NK-92 treated with Interleukin-12 subunit alpha and Interleukin-12 subunit beta, amount 100 ng/mL, for 24 hours (cell line): Measurements from ENCODE around the gene MKS1.

Experiments
- DNase-seq: peaks from one replicate; lab custom pipeline; 2025; lab: John Stamatoyannopoulos, UW

Gene MKS1

DNA sequence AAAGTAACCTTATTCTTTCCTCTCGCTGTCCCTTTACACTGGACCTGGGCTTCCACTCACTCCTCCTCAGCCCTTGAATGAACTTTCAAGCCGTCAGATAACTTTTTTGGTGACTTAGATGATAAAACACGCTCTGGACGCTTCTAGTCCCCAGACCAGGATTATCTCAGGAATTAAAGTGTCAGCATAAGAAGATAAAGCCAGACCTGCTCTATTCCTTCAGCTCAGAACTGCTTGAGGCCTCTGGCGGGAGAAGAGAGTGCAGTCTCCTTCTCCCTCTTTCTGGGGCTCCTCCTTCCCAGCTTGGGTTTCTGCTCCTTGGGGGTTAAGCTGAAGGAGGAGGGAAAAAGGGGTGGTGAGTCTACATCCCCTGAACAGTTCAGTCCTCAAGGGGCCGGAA is 25.9 kb upstream of the MKS1 start:
- DNase-seq: no peak

DNA sequence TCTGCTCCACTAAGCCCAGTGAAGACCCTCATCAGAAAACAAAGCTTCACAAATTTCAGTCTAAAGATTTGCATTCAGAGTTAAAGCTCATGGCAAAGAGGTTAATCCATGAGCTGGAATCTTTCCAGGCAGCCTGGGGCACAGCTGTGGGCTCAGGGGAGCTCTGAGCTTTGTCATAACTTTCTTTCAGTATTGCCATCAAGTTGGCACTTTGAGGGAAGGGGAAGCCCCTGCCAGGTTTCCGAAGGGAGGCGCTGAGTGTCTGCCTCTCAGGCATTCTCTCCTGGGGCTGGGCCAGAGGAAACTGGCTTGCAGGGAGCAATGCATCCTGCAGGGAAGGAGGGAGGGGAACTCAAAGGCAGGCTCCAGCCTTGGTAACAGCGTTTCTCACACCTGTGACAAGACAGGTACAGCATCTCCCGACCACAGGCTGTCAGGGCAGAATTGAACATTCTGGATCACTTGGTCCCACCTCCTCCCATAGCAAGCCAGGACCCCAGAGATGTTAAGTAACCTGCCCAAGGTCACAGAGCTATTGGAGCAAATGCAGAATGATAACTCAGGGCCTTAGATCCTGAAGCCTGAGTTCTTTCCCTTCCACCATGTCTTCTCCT is 23.2 kb upstream of the MKS1 start:
- DNase-seq: no peak

DNA sequence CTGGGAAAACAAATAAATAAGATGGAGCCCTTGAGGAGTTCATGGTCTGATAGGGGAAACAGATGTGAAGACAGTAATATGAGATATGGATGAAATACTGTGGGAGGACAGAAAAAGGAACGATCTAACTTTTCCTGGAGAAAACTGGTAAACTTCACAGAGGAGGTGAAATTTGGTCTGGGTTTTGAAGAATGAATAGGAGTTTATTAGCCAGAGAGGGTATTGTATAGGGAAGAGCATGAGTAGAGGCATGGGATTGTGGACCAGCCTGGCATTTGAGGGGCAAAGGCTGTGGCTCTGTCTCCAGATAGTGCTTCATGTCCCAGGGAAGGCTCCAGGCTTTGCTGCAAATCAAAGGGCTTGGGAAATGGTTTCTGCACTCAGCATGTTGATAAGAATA is 20.9 kb upstream of the MKS1 start:
- no peak for DNase-seq

DNA sequence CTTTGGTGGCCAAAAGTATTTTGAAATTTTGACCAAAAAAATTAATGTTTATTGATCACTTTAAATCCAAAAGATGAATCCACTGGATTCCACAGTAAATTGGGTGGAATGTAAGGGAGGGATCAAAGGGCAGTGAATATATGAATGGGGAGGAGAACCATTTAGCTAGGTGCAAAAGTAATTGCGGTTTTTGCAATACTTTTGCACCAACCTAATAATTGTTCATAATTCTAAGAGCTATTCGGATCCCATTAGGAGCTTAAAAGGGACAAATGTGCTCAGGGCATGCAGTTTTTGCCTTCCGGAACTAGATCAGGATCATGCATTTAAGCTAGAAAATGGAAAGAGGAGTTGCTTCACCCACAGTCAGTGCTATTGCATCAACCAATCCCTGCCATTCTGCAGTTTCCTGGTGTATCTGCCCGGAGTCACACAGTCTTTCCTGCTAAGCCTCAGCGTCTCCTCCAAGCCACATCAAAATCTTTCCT is 19.1 kb upstream of the MKS1 start, which contains the start of gene LPO:
LPO (plus strand) TSS at position 438 of the 488 bp plus-strand sequence. CDS start 4,396 bp downstream, outside the sequence.
- DNase-seq: no peak

DNA sequence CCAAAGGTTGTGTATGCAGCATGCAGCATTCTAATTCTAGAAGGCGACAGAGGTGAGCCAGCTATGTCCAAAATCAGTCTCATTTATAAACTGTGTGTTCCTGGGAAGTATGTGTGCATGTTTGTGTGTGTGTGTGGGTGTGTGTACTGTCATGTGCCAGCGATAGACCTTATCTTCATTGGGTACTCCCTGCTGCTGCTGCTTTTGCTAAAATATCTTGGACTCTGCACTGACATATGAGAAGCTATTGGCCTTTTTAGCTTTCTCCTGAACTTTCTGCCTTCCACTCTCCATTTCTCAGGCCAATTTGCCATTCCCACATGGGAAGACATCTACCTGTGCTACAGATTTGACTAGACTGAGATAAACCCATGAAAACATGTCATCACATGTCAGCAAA is 17.3 kb upstream of the MKS1 start:
- no peak for DNase-seq

DNA sequence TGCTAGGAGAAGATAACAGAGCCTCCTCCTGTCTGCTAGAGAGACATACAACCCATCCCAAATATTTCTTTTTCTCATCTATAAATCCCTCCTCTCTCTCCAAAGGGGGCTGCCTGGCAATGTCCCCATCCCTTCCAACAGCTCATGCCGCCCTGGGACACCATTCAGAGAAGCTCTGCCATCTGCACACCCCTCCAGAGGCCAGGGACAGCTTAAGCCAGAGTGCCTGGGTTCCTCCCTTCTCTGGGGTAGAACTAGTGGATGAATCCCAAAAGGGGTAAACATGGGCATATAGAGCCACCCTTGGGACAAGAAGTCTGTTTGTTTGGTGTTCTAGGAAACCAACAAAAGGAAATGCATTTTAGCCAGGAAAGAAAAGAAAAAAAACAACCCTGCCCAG is 16.8 kb upstream of the MKS1 start:
- DNase-seq: no peak

DNA sequence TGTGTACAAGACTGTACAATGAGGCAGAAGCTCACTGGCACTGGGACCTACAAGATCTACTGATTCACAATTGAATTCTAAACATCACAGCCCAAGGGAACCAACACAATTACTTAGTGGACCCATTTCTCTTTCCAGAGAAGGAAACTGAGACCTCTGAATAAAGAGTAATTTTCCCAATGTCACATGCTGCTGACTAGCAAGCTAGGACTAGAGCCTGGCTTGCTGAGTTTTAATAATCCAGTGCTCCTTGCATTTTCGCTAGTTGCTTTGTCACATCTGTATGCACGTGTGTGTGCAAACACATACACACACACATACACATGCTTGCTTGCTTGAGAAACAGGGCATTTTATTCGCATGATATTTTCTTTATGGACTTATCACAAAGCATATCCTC is 15.5 kb upstream of the MKS1 start:
- DNase-seq: no peak

DNA sequence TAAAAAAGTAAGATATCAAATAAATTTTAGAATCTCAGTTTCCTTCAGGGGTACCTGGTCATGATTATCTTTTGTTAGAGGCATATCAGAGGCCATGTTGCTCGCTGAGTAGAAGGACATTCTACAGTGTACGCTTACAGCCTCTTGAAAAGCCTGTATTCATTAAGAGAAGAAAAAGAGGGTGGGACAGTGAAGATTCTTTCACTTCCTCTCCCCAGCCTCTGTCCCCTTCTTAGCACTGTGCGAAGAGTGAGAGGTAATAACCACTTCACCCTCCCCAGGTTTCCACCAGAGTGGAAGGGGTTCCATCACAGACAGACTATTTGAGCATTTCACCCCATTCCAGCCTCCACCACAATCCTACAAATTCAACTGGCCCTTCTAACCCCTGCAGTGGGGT is 14.5 kb upstream of the MKS1 start:
- DNase-seq: no peak

DNA sequence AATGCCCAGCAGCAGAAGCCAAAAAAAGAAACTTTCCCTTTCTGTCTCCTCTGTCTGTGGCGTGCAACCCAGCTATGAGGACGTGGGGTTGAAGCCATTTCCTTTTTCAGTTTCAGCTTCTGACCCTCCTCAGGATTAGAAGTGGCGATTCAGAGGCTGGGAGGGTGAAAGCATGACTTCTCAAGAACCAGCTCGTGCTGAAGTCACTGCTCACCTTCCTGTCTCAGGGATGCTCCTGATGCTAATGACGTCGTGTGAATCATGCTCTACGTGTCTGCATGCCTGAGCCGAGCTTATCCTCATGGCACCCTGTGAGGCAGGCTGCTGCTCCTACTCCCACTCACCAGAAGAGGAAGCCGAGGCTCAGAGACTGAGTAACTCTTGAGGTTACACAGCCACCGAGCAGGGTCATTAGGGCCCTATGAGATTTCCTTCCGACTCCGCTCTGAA is 13.7 kb upstream of the MKS1 start:
- no peak for DNase-seq

DNA sequence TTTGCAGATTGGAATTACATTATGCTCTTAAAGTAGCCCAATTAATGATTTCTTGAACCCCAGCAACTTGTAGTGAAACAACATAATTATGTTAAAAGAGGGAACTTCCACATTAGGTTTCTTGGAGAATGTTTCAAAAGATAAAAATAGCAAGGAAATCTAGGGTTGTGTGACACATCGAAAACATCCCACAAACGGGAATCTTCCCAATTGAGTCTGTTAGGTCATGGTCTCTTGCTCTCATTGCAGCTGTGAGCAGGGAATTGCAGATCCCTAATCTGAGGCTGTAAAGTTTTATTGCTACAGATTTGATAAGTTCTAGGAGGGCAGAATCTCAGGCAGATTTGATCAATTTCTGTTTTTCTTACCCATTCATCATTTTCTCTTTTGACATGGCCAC is 12.6 kb upstream of the MKS1 start:
- DNase-seq: no peak

DNA sequence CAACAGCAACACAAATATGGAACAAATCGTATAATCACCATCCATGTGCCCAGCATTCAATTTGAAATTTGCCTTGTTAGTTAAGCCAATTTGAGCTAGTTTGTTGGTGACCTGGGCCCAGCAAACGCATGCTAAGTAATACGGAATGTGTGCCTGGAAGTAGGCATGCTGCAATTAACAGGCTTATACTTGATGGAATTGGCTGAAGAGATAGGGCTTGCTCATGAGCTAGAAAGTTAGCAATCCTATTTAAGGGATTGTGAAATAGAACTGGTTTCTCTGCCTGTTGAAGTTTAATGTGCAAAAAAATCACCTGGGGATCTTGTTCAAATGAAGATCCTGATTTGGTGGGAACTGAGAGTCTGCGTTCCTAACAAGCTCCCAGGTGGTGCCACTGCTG is 10.8 kb upstream of the MKS1 start:
- no peak for DNase-seq

DNA sequence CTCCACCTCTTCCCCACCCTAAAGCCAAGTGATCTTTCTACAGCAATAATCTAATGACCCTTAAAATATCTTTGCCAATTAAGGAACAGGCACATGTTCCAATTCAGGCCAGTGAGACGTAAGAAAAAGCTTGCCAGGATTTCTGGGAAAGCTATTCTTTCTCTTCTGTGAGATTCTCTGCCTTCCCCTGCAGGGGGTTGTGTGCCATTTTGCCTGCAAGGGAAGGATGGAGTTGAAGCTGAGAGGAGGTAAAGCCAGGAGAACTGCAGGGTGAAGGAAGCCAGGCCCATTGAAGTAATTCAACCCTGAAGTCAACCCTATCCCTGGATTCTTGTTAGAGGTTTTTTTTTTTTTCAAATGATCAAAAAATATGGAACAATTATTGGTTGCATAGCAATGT is 10.3 kb upstream of the MKS1 start:
- no peak for DNase-seq

DNA sequence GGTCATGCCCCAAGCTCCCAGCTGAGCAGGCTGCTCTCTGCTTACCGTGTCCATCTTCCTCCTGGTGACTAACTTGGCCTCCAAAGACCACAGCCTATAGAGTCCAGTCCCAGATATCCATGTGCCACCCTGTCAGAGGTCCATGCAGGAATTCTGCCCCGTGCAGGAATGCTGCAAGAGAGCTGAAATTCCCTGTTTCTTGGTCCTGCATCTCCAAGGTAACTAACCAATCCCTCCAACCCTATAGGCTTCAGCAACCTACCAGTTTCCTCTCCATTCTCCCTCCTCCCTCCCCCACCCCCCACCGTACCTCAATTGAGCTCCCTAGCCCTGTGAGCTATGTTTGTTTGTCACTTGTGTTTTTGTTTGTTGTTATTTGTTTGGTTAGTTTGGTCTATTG is 9.6 kb upstream of the MKS1 start:
- DNase-seq: no peak

DNA sequence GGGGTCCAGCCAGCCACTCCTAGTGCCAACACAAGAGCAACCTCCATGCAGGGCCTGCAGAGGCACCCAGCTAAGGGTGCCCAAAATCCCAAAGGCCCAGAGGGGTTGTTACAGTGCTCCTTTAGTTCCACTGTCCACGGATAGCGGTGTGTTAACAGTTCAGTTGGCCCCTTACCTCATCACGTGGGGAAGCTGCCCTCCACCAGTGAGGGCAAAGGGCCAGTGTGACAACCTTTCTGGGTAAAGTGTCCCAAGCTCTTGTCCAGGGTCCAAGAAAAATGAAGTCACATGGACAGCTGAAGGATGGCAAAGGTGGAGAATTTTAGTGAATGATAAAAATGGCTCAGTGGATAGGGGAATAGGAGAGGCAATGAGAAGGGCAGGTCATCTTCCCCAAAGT is 8.7 kb upstream of the MKS1 start:
- DNase-seq: no peak

DNA sequence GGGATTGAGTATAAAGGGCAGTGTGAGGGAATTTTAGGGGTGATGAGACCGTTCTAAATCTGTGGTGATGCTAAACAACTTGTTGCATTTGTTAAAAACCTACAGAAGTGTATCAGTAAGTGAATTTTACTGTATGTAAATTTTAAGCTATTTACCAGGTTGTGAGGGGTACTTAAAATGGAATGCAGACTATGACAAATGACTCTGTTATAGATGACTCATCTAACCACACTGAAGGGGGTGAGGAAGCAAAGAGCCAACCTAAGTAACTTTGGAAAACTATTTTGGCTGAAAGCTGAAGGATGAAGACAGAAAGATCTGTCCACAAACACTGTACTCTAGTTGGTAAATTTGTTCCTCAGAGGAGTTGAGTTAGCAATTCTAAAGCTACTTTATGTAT is 5.3 kb upstream of the MKS1 start:
- DNase-seq: no peak

DNA sequence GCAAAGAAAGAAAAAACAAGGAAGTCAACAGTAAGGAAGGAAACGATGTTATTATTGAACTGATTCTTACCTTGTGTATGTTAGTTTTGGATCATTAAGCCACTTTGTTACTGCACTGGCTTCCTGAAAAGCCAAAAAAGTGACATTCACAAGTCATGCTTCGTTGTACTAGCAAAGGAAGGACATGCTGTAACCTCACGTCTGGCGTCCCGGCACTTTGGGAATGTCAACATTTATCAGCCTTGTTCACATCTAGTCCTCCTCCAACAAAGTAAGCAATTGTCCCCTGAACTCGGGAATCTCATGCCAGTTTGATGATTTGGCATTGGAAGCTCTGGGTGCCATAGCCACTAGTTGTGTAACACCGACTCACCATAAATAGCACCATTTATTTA is 731 bp upstream of the MKS1 start:
- no peak for DNase-seq

DNA sequence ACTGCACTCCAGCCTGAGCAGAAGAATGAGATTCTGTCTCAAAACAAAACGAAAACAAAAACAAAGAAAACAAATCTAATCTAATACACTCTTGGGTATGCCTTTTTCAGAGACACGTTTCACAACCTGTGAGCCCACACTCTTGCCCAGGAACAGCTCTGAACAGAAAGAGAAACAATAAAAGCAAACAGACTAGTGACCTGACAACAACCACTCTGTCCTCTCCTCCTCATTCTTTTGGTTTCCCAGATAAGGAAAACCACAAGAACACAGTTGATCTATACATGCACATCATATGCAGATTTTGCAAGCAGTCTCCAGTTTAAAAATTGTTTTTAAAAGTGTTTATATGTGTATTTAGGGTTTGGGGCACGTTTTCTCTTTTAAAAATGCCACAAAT is 1.3 kb downstream of the MKS1 start:
- DNase-seq: no peak

DNA sequence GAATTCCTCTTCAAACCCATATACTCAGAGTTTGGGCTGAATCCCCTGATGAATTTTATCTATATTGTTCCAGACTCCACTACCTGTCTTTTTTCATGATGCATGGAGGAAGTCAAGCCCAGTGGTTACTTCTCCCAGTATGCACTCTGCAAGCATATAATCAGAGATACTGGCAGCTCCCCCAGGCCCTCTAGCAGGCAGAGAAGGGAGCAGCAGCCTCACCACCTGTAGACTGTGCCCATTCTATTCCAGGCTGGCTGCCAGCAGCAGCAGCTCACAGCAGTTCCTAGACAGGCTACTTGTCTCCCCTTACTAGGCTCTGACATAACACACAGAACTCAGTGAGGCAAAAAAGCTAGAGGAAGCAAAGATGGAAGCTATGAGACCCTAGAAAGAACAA is 3.4 kb downstream of the MKS1 start:
- DNase-seq: no peak

DNA sequence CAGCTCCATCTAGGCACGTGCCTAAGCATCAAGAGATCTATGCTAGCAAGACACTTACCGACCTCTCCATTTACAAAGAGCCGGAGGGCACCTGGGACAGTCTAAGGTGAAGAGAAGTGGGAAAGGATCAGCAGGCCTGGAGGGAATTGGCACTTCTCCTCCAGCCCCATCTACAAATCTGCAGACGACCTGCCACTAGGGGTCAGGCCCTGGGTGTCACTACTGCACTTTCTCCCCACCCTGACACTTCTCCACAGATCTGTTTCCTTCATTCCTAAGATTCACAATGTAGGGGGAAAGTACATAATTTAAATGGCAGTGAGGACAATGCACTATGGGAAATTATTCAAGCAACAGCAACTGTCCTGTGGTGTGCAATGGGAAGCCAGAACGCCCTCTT is 8.1 kb downstream of the MKS1 start:
- DNase-seq: no peak

DNA sequence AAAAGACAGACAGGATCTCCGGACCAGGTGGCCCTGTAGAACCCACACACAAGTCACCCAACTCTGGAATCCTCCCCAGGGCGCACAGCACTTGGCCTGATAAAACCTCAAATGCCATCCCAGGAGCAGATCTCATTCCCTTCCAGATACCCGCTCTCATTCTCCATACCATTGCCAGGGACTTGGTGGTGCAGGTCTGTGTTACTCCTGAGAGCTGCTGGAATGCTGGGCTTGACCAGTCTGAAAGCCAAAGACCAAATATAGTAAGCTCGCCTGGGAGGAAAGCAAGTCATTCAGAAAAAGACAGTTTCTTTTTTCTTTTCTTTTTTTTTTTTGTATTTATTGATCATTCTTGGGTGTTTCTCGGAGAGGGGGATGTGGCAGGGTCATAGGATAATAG is 10.7 kb downstream of the MKS1 start:
- DNase-seq: no peak

DNA sequence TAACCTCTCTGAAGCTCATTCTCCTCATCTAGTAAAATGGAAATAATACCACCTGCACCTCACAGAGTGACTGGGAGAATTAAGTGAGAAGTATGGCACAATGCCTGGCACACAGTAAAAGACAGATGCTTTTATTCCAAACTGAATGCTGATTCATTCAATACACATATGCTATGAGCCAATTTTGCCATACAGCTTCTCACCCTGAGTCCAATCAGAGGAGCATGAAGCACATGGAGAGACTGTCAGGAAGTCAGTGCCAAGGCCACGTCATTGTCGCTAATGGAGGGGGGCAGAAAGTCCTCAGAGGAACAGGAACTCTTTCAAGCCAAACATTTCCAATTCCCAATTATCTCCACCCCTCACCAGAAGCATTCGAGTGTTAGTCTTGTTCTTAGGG is 11.6 kb downstream of the MKS1 start:
- DNase-seq: no peak

DNA sequence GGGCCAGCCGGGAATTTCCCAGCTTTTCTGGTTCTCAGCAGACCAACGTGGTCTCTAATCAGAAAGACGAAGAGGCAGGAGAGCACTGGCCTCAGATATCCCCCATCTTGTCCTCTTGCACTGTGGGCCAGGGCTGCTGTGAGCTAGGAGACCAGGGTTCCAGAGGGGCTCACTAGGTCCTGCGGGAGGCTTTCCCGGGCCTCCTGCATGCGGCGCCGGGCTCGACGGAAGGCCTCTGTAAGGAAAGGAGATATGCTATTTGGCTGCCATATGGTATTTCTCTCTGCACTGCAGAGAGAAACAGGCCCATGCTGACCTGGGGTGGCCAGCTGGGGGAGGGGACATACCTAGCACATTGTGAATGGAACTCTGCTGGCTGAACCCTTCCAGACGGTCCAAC is 13.1 kb downstream of the MKS1 start:
- DNase-seq: no peak

DNA sequence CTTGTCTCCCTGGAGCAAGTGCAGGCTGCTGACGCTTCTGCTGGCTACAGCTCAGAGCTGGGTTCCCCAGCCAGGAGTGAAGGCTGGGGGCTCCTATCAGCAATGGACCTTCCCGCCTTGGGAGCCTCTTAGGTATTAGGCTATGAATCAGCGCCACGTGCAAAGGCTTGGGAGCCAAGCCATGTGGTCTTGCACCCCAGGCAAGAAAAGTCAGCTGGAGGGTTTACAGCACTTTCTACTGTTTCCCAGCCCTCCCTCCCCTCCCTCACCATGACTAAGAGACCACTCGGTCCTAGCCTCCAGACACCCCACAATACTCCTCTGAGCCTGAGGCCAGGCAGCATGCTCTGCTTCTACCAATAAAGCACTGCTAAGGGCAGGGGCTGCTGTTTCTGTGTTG is 14.3 kb downstream of the MKS1 start:
- no peak for DNase-seq

DNA sequence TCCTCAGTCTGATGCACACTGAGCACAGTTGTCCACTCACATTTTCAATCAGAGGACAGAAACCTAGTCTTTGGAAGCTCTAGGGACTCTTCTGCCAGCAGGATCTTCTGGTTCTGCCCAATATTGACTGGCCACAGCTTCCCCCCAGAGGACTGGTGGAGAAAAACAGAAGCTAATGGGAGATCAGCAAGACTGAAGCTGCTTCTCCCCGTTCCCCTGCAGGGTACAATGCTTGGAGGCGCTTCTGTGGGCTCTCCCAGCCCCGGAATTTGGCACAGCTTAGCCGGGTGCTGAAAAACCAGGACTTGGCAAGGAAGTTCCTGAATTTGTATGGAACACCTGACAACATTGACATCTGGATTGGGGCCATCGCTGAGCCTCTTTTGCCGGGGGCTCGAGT is 16.2 kb downstream of the MKS1 start:
- DNase-seq: no peak
